Osteocyte (in vitro differentiated cells): ENCODE results near the gene SLC27A3. TPM values are rescaled to one million over a fixed set of nuclear protein-coding genes. Genes with fewer than 3 reads are reported as not detected.
A peak's percentile ranks its signal among the peaks of the same experiment; 100 is the strongest.

Experiments
- DNase-seq: peaks from one replicate; pipeline ENCODE4 v3.0.0; 2021; ENCODE audit warnings: mixed read lengths; ENCODE audit not compliant: unreplicated experiment; ENCODE audit errors: extremely low spot score
- H3K27ac Mint-ChIP-seq: one replicate; pipeline ENCODE4 v1.8.0; 2021; ENCODE audit warnings: mild to moderate bottlenecking, mixed read lengths; ENCODE audit not compliant: unreplicated experiment
- H3K27me3 Mint-ChIP-seq: one replicate; pipeline ENCODE4 v1.8.0; 2021; ENCODE audit warnings: mixed read lengths; ENCODE audit not compliant: unreplicated experiment
- H3K36me3 Mint-ChIP-seq: one replicate; pipeline ENCODE4 v1.8.0; 2021; ENCODE audit warnings: mixed read lengths; ENCODE audit not compliant: unreplicated experiment
- H3K4me1 Mint-ChIP-seq: one replicate; pipeline ENCODE4 v1.8.0; 2021; ENCODE audit warnings: mixed read lengths; ENCODE audit not compliant: unreplicated experiment
- H3K4me3 Mint-ChIP-seq: one replicate; pipeline ENCODE4 v1.8.0; 2021; ENCODE audit warnings: mild to moderate bottlenecking, moderate library complexity, mixed read lengths; ENCODE audit not compliant: unreplicated experiment
- H3K9me3 Mint-ChIP-seq: one replicate; pipeline ENCODE4 v1.8.0; 2021; ENCODE audit warnings: mixed read lengths; ENCODE audit not compliant: unreplicated experiment
- total RNA-seq: library from RNA; stranded (reverse); gene quantifications from 2 replicates; pipeline ENCODE4 v1.2.1, GENCODE V29; 2021
- TF ChIP-seq, protein P1 (sequence below): fragments of 200-600 bp; sonication (generic); IDR thresholded peaks from 2 replicates; pipeline ENCODE4 v1.5.0; 2021; ENCODE audit warnings: antibody characterized with exemption, mild to moderate bottlenecking, moderate library complexity

Gene SLC27A3
- total RNA-seq, 1 donor from 2014 or later: 9.9 TPM

DNA sequence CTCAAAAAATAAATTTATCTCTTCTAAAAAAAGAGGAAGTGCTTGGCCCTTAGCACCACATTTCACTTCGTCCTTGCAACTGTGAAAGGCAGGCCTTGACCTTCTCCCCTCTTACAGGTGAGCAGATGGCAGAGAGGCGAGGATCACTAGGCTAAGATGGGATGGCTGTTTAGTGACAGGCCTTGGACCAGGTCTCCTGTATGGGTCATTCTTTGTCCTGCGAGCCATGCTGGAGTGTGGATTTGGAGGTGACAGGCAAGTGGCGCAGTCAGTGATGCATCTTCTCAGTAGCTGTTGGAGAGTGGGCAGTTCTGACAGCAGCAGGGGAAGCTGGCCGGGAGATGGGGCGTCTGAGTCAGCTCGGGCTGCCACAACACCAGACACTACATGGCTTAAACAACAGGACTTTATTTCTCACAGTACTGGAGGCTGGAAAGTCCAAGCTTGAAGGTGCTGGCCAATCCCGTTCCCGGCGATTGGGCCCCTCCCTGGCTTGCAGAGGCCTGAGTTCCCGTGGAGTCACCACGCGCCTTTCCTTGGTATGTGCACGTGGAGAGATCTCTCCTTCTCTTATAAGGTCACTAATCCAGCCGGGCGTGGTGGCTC is 16.5 kb downstream of the SLC27A3 start:
- H3K36me3 Mint-ChIP-seq: no peaks in the 10 kb centered on the region
- H3K27me3 Mint-ChIP-seq: peaks cover 18% of the 10 kb centered on the region
- DNase-seq: no peak
- H3K4me3 Mint-ChIP-seq: no peak overlapping the region
- H3K4me1 Mint-ChIP-seq: peaks cover 16% of the 10 kb centered on the region
- H3K9me3 Mint-ChIP-seq: no peaks in the 10 kb centered on the region
- peak overlapping the region; percentile 35 for H3K27ac Mint-ChIP-seq
- TF ChIP-seq, protein P1, sequence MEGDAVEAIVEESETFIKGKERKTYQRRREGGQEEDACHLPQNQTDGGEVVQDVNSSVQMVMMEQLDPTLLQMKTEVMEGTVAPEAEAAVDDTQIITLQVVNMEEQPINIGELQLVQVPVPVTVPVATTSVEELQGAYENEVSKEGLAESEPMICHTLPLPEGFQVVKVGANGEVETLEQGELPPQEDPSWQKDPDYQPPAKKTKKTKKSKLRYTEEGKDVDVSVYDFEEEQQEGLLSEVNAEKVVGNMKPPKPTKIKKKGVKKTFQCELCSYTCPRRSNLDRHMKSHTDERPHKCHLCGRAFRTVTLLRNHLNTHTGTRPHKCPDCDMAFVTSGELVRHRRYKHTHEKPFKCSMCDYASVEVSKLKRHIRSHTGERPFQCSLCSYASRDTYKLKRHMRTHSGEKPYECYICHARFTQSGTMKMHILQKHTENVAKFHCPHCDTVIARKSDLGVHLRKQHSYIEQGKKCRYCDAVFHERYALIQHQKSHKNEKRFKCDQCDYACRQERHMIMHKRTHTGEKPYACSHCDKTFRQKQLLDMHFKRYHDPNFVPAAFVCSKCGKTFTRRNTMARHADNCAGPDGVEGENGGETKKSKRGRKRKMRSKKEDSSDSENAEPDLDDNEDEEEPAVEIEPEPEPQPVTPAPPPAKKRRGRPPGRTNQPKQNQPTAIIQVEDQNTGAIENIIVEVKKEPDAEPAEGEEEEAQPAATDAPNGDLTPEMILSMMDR: no peak

DNA sequence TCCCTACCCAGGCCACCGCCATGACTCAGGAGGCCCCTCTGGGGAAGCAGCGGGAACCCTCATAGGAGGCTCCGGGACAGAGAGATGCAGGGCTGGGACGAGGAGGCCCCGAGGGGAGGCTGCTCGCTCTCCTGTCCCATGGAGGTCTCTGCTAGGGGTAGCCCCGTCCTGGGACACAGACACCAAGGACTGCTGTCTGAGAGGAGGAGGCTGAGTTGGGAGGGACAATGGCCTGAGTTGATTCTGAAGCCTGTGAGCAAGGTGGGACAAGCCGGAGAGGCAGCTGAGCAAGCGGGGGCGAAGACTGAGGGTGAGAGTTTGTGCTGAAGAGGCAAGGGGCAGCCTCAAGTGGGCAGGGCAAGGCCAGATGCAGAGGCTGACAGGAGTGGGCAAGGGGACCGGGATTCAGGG is 17.4 kb downstream of the SLC27A3 start:
- Mint-ChIP-seq H3K9me3 (no peaks in the 10 kb centered on the region), H3K27me3 (peaks cover 13% of the 10 kb centered on the region), H3K4me1 (peaks cover 18% of the 10 kb centered on the region), H3K27ac (no peak overlapping the region), H3K4me3 (no peak overlapping the region), H3K36me3 (no peaks in the 10 kb centered on the region)
- no peak for DNase-seq
- TF ChIP-seq, protein P1: no peak

DNA sequence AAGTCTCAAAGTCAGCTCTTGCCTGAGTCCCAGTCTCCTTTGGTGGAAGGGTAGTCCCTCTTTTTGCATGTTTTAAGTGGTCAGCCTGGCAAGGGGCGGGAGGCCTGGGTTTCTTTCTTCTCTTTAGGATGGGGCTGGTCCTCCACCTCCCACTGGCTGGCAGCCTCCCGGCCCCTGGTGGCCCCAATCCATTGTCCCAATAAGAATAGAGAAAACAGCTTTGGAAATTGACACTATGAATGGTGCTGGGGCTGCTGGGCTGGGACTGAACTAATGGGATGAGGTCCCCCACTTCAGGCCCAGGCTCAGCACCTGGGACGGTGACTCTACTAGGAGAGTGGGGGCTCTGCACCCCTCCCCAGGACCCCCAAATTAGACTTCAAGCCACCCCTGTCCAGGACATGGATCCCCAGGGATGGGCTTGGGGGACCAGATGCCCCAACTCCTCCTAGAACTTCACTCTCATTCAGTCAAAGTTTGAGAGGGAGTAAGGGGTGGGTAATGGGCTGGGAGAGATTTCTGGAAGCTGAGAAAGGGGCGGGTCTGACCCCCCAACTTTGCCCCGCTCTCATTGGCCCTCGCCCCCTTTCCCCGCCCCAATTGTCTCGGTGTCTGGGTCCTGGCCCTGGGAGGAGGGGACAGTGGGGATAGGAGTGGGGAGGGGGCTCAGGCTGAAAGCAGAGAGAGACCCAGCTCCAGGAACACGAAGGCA is 18.2 kb downstream of the SLC27A3 start:
- DNase-seq: no peak
- TF ChIP-seq, protein P1: no peak
- Mint-ChIP-seq H3K4me3 (no peak overlapping the region), H3K4me1 (peaks cover 18% of the 10 kb centered on the region), H3K27ac (no peak overlapping the region), H3K9me3 (no peaks in the 10 kb centered on the region), H3K27me3 (peaks cover 7% of the 10 kb centered on the region), H3K36me3 (no peaks in the 10 kb centered on the region)

DNA sequence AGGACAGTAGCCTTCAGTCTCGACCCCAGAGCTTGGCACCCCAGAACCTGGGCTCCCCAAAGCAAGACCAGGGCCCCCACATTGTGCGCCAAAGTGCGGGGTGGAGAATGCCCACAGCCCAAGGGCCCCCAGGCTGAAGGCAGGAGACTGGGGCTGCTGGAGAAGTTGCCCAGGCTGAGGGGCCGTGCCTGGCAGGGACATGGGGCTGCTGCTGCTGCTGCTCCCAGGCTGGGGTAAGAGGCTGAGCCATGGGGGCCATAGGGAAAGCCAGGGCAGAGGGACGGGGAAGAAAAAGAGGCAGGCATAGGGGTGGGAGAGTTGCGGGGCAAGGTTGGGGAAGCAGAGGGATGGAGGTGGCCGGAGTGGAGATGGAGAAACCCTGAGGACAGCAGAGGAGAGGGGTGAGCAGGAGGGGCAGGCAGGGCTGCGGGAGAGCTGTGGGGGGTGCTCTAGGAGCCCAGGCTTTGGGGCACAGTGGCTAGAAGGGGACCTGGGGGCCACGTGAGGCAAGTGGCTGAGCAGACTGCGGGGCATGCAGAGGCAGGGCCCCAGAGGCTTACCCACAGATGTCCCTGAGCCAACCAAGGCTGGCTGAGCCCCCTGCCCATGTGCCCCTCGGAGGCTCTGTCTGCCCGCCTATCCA is 18.9 kb downstream of the SLC27A3 start:
- Mint-ChIP-seq H3K36me3 (no peaks in the 10 kb centered on the region), H3K4me1 (peaks cover 18% of the 10 kb centered on the region), H3K27ac (no peak overlapping the region), H3K27me3 (peaks cover 2% of the 10 kb centered on the region), H3K4me3 (no peak overlapping the region), H3K9me3 (no peaks in the 10 kb centered on the region)
- TF ChIP-seq, protein P1: no peak
- no peak for DNase-seq

DNA sequence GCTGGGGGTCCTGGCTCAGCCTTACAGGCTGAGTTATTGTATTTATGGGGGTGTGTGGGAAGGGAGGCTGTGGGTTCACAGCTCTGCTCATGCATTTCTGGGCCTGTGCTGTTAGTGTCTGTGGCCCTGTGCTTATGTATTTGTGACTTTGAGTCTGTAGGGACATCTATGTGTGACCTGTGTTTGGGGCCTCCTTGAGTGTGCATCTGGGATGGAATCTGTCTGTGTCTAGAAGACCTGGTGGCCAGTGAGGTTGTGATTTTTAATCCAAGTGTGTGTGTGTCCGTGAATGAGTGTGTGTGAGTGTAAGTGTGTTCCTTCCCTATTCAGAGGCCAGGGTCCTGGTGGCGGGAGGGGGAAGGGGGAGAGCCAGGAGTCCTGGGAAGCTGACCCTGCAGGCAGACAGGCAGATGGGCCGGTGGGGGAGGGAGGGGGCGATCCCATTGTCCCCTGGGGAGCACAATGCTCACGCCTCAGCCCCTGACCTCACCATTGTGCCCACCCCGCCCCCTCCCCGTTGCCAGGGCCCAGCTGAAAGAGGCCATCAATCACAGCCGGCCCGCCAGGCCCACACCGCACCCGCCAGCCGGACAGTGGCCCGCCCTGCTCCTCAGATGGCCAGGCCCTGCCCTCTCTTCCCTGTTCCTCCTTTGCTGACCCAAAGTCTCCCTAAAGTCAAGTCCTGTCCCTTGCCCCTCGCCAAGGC is 19.6 kb downstream of the SLC27A3 start:
- no peak overlapping the region for H3K4me3 Mint-ChIP-seq
- no peak overlapping the region for H3K27ac Mint-ChIP-seq
- TF ChIP-seq, protein P1: no peak
- DNase-seq: no peak
- H3K4me1 Mint-ChIP-seq: peaks cover 18% of the 10 kb centered on the region
- H3K36me3 Mint-ChIP-seq: no peaks in the 10 kb centered on the region
- no peaks in the 10 kb centered on the region for H3K9me3 Mint-ChIP-seq
- peaks cover 2% of the 10 kb centered on the region for H3K27me3 Mint-ChIP-seq
